ENCODE data around the gene CREB3.

DNA sequence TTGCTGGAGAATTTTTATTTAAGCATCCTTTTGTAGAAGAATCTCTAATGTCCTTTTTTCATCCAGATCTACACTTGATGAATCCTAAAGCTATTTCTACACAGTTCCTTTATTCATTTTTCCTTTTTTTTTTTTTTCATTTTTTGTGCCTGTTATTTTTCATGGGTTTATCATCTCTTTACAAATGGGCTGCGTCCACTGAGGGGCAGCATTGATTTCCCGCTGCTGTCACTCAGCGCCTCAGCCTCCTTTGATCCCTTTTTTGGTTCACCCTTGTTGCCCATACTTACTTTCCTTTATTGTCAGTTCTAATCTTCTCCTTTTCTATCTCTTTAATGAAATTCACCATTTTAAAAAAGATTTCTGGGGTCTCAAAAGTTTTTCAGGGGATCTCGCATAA is 27.3 kb downstream of the CREB3 start:
- TF ChIP-seq, protein P1, sequence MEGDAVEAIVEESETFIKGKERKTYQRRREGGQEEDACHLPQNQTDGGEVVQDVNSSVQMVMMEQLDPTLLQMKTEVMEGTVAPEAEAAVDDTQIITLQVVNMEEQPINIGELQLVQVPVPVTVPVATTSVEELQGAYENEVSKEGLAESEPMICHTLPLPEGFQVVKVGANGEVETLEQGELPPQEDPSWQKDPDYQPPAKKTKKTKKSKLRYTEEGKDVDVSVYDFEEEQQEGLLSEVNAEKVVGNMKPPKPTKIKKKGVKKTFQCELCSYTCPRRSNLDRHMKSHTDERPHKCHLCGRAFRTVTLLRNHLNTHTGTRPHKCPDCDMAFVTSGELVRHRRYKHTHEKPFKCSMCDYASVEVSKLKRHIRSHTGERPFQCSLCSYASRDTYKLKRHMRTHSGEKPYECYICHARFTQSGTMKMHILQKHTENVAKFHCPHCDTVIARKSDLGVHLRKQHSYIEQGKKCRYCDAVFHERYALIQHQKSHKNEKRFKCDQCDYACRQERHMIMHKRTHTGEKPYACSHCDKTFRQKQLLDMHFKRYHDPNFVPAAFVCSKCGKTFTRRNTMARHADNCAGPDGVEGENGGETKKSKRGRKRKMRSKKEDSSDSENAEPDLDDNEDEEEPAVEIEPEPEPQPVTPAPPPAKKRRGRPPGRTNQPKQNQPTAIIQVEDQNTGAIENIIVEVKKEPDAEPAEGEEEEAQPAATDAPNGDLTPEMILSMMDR (IDR thresholded peaks at IDR 0.05 in 2 of 3, conservative IDR thresholded peaks at IDR 0.05 in 1 of 3; ENCODE audit: insufficient read depth in 2 of 3, low read depth in 1 of 3, low read length in 3 of 3): no peak
- no peak for TF ChIP-seq HDAC2 (IDR thresholded peaks at IDR 0.05)
- no peak for TF ChIP-seq NBN (IDR thresholded peaks at IDR 0.05; ENCODE audit: low read depth)
- no peak for TF ChIP-seq POLR2AphosphoS5 (IDR thresholded peaks at IDR 0.05; ENCODE audit: control insufficient read depth, insufficient read depth, low read depth, low read length)
- no peak for TF ChIP-seq HLTF (IDR thresholded peaks at IDR 0.05)
- TF ChIP-seq, protein P2, sequence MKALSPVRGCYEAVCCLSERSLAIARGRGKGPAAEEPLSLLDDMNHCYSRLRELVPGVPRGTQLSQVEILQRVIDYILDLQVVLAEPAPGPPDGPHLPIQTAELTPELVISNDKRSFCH (CRISPR knock-in tag; IDR thresholded peaks at IDR 0.05): no peak
- TF ChIP-seq, protein P2 (tag; IDR thresholded peaks at IDR 0.05): no peak
- no peak for TF ChIP-seq CREB1 (IDR thresholded peaks at IDR 0.05)
- TF ChIP-seq CREB1 (CRISPR knock-in tag; IDR thresholded peaks at IDR 0.05): no peak
